GM15510 (cell line): Measurements from ENCODE around the gene ADCY10.

Experiments
- POLR2A ChIP-seq: IDR thresholded peaks from 3 replicates; pipeline ENCODE4 v1.6.1; 2011; ENCODE audit warnings: borderline replicate concordance; ENCODE audit not compliant: insufficient read length; ENCODE audit errors: extremely low read depth

Gene ADCY10

DNA sequence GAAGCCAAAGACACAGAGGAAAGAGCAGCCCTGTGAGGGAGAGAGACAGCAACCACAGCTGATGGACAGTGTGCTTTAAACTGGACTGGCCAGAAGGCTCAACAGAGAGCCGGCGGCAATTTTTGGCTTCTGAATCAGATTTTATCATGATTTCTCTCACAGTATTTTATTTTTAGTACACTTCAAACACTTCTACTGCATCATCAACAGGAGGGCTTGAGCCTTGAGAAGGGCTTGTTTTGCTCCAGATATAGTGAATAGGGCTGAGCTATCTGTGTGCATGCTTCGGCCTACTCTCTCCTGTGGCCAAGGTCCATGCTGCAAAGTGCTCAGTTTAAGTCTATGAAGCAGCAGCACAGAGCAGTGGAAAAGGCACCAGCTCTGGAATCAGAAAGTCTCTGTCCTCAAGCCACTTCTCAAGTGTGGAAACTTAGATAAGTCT lies 33.3 kb downstream of the ADCY10 start:
- TF ChIP-seq POLR2A = no peak

GRCh38 chr1:167879508-167879907 lies 34.4 kb downstream of the ADCY10 start:
- TF ChIP-seq POLR2A = no peak

- TF ChIP-seq POLR2A = no peak
These were observed 35.4 kb downstream of the ADCY10 start for GRCh38 chr1:167878372-167879160.

- no peak for TF ChIP-seq POLR2A
These were observed 37.2 kb downstream of the ADCY10 start for GRCh38 chr1:167876597-167877175.

GRCh38 chr1:167871331-167871730 lies 42.6 kb downstream of the ADCY10 start:
- no peak for TF ChIP-seq POLR2A

GRCh38 chr1:167864392-167865032 lies 49.4 kb downstream of the ADCY10 start:
- TF ChIP-seq POLR2A = no peak

GRCh38 chr1:167863921-167864279 lies 50.0 kb downstream of the ADCY10 start:
- no peak for TF ChIP-seq POLR2A

GRCh38 chr1:167862432-167863076 lies 51.4 kb downstream of the ADCY10 start:
- TF ChIP-seq POLR2A = no peak

- no peak for TF ChIP-seq POLR2A
These were observed 52.1 kb downstream of the ADCY10 start for GRCh38 chr1:167861664-167862381.

DNA sequence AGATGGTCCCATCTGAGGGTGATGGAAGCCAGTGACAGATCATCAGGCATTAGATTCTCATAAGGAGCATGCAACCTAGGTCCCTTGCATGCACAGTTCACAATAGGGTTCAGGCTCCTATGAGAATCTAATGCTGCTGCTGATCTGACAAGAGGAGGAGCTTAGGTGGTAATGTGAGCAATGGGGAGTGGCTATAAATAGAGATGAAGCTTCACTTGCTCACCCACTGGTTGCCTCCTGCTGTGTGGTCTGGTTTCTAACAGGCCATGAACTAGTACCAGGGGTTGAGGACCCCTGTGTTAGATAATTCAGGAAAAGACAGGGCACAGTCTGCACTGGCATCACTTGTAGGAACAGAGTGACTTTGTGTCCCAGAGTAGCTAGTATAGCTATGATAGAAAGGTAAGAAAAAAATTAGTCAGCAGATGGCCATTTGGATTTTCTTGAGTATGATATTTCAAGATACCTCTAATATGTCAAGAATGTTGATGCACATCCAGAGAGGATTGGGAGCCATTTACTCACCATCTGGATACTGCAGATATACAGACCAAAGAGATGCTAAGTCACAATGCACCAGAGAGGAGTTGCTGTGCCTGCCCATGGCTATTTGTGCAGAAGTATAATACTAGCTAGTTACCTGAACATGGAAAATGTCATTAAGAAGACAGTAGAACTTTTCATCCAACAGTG lies 53.6 kb downstream of the ADCY10 start:
- no peak for TF ChIP-seq POLR2A

GRCh38 chr1:167856711-167857418 lies 57.1 kb downstream of the ADCY10 start:
- TF ChIP-seq POLR2A = no peak

DNA sequence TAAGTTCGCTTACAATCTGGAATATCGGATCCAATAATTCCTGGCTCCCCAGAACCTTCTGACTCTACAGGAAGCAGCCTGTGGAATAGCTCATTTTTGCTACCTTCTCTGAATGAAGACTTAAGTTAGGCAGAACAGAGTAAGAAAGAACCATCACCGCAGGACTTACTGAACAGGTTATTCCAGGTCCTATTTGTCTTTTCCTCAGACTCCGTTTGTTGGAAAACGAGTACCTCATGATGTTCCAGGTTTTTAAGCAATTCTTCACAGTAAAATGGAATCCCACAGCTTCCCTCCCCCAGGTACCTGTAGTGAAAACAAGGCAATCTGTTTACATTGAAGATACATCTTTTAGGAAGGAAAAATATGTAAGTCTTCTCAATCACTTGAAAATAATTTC lies 59.8 kb downstream of the ADCY10 start:
- TF ChIP-seq POLR2A = no peak

DNA sequence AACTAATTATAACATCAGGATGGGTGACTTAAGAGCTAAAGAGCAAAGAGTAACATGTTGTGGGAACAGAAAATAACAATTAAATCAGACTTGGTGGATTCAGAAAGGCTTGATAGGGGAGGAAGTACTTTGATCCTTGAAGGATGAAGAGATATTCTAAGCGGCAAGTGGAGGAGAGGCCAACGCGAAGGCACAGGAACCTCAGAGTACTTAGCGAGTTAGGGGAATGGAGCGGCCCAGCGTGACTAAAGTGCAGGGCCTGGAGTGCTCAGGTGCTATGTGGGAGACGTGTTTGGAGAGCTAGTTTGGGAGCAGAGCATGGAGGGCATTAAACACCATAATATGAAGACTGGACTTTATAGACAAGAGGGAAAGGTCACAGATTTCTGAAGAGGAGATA lies 64.3 kb downstream of the ADCY10 start:
- no peak for TF ChIP-seq POLR2A
